OCI-LY1 (cell line): Measurements from ENCODE around the gene RHCE.

Experiments used
- CTCF ChIP-seq: fragments of 200-600 bp; sonication (generic), shearing (Covaris generic); IDR thresholded peaks from 2 replicates; pipeline ENCODE4 v1.5.1; 2017; ENCODE audit warnings: mild to moderate bottlenecking, antibody characterized with exemption, low read length, moderate library complexity, mixed read lengths
- EZH2 ChIP-seq: fragments of 200-600 bp; sonication (generic), shearing (Covaris generic); IDR thresholded peaks from 2 replicates; pipeline ENCODE4 v1.8.0; 2017; ENCODE audit warnings: borderline replicate concordance, mixed run types, mild to moderate bottlenecking, antibody characterized with exemption, low read length, moderate library complexity, mixed read lengths

- TF ChIP-seq EZH2 (no peak), CTCF (no peak)
Measured at GRCh38 chr1:25462732-25463131, 42.1 kb upstream of the RHCE start.
